Measurements from ENCODE around the gene TBCD.

- TF ChIP-seq POLR2A (IDR thresholded peaks at IDR 0.05; ENCODE audit: extremely low read depth, insufficient read length) = no peak
- no peak for TF ChIP-seq CTCF (IDR thresholded peaks at IDR 0.05; ENCODE audit: low read depth, low read length)
- TF ChIP-seq MAX (IDR thresholded peaks at IDR 0.05; ENCODE audit: low read depth, low read length) = no peak
- TF ChIP-seq MYC (IDR thresholded peaks at IDR 0.05; ENCODE audit: low read depth, low read length) = no peak
These were observed 107.9 kb downstream of the TBCD start for GRCh38 chr17:82859431-82860403.

Measured in NB4 (cell line).